WERI-Rb-1 (cell line): ENCODE measurements around the gene PDGFC.

Experiments
- DNase-seq: peaks from one replicate; pipeline ENCODE4 v3.0.0-alpha.2; 2020
- H3K27ac ChIP-seq: fragments of 250-450 bp; sonication (Bioruptor Pico); 2 replicates; pipeline ENCODE4 v1.5.1; 2020; ENCODE audit warnings: mild to moderate bottlenecking, moderate library complexity
- H3K27me3 ChIP-seq: fragments of 250-450 bp; sonication (Bioruptor Pico); 2 replicates; pipeline ENCODE4 v1.5.1; 2021; ENCODE audit warnings: mild to moderate bottlenecking, low read depth, moderate library complexity; ENCODE audit not compliant: insufficient read depth, severe bottlenecking
- H3K36me3 ChIP-seq: fragments of 250-450 bp; sonication (Bioruptor Pico); 2 replicates; pipeline ENCODE4 v1.5.1; 2020; ENCODE audit warnings: mild to moderate bottlenecking, moderate library complexity
- H3K4me3 ChIP-seq: 2 replicates; pipeline ENCODE4 v1.5.1; 2011; ENCODE audit warnings: low read depth, mild to moderate bottlenecking, control low read depth, low read length
- H3K9me3 ChIP-seq: fragments of 250-450 bp; sonication (Bioruptor Pico); 2 replicates; pipeline ENCODE4 v1.5.1; 2021; ENCODE audit warnings: mild to moderate bottlenecking, moderate library complexity; ENCODE audit not compliant: severe bottlenecking
- TF ChIP-seq, protein P1 (sequence below): IDR thresholded peaks from 2 replicates; pipeline ENCODE4 v1.5.1; 2011; ENCODE audit warnings: low read depth, mild to moderate bottlenecking, control low read depth, inconsistent platforms, low read length

PDGFC gene

GRCh38 chr4:157004279-157005161 lies 32.9 kb upstream of the PDGFC start:
- H3K36me3 ChIP-seq, result no peaks in the 10 kb centered on the region
- no peak overlapping the region for H3K4me3 ChIP-seq
- TF ChIP-seq, protein P1, sequence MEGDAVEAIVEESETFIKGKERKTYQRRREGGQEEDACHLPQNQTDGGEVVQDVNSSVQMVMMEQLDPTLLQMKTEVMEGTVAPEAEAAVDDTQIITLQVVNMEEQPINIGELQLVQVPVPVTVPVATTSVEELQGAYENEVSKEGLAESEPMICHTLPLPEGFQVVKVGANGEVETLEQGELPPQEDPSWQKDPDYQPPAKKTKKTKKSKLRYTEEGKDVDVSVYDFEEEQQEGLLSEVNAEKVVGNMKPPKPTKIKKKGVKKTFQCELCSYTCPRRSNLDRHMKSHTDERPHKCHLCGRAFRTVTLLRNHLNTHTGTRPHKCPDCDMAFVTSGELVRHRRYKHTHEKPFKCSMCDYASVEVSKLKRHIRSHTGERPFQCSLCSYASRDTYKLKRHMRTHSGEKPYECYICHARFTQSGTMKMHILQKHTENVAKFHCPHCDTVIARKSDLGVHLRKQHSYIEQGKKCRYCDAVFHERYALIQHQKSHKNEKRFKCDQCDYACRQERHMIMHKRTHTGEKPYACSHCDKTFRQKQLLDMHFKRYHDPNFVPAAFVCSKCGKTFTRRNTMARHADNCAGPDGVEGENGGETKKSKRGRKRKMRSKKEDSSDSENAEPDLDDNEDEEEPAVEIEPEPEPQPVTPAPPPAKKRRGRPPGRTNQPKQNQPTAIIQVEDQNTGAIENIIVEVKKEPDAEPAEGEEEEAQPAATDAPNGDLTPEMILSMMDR, result no peak
- H3K9me3 ChIP-seq, result no peaks in the 10 kb centered on the region
- no peaks in the 10 kb centered on the region for H3K27me3 ChIP-seq
- DNase-seq, result no peak
- H3K27ac ChIP-seq, result no peak overlapping the region

DNA sequence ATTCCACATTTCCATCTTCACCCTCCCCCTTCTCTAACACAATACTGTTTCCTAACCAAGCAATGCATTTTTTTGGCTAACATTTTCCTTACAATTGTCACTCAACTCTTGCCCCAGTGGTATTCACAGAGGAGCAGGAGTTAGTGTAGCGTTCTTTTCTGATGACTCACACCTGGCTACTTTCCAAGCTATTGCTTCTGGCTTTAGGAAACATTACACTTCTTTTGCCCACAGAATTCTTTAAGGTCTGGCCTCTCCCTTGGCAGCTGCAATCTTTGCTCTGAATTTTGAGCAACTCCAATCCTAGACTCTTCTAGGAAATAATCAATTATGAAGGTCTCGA lies 27.5 kb upstream of the PDGFC start:
- Histone ChIP-seq H3K27me3 (no peaks in the 10 kb centered on the region), H3K36me3 (no peaks in the 10 kb centered on the region), H3K4me3 (no peak overlapping the region), H3K27ac (no peak overlapping the region), H3K9me3 (no peaks in the 10 kb centered on the region)
- DNase-seq, result no peak
- TF ChIP-seq, protein P1, result no peak

GRCh38 chr4:156998500-156999174 lies 27.0 kb upstream of the PDGFC start:
- Histone ChIP-seq H3K36me3 (no peaks in the 10 kb centered on the region), H3K4me3 (no peak overlapping the region), H3K9me3 (no peaks in the 10 kb centered on the region), H3K27me3 (no peaks in the 10 kb centered on the region), H3K27ac (no peak overlapping the region)
- no peak for DNase-seq
- TF ChIP-seq, protein P1, result no peak

DNA sequence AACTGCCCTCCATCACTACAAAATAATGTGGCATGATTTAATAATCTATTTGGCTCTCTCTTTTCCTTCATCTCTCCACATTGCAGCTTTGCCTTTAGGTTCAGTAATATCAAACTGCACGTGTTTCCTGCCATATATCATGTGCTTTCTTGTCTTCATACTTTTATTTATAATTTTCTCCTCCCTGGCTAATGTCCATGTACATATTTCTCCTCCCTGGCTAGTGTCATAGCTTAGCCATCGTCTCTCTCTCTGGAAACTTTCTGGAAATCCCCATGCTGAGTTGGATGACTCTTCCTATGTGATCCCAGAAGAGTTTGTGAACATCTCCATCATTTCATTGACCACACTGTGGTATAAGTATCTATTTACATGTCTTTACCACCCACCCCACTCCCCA lies 21.3 kb upstream of the PDGFC start:
- Histone ChIP-seq H3K36me3 (no peaks in the 10 kb centered on the region), H3K9me3 (no peaks in the 10 kb centered on the region), H3K4me3 (no peak overlapping the region), H3K27ac (no peak overlapping the region), H3K27me3 (no peaks in the 10 kb centered on the region)
- TF ChIP-seq, protein P1, result no peak
- no peak for DNase-seq

DNA sequence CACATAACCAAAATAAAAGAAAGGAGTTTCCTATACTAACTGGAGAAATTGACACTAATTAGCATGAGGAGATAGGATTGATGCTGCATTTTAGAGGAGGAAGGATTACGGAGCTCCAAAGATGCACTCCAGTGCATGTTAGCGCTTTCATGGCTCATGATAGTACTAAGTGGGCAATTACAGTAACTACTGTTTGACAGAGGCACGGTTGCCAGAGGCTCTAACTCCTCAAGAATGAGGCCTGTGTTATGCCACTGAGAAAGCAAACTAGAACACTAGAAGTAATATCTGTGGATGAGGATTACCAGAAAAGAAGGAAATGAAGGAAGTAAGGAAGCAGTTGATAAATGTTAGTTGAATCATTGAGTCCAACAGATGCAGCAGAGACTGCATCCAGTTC lies 19.6 kb upstream of the PDGFC start:
- DNase-seq, result no peak
- H3K27me3 ChIP-seq, result no peaks in the 10 kb centered on the region
- H3K9me3 ChIP-seq, result no peaks in the 10 kb centered on the region
- no peak overlapping the region for H3K4me3 ChIP-seq
- no peak overlapping the region for H3K27ac ChIP-seq
- no peaks in the 10 kb centered on the region for H3K36me3 ChIP-seq
- TF ChIP-seq, protein P1, result no peak
